Heart left ventricle (tissue), 13 donors: ENCODE measurements around the gene CCM2.

Experiments
- POLR2A ChIP-seq, 2 donors: fragments of 450-650 bp; IDR thresholded peaks; one replicate each; pipeline ENCODE4 v1.6.1; 2017; ENCODE audit warnings: antibody characterized with exemption in 2 of 2, mild to moderate bottlenecking in 2 of 2, moderate library complexity in 2 of 2
- TF ChIP-seq, protein P1 (sequence below), 12 donors: fragments of 200-600 bp; sonication (generic) in 4 of 12; IDR thresholded peaks; one replicate each; pipeline versions ENCODE4 v1.5.0 to v1.8.0; 2018 to 2022; ENCODE audit warnings: antibody characterized with exemption in 12 of 12, mild to moderate bottlenecking in 5 of 12
- donor health status: ischemic (EF 13 %, LVEDD 7.1; RV severe dilation, severe dysfunction).
- donor health status: DM: no; HTN: yes; CAD: no.
- donor health status: DM: no; HTN: no; CAD: no.
- donor health status: ischemic (EF 25% LVEDD 6.9; RV normal size, moderate dysfunction).
- donor health status: ischemic (EF 25% LVEDD 5.7; RV mildly dilated, moderate dysfunction).
- donor health status: ischemic (EF 35%, LVEDD 5.7; RV mildly dilated, moderate dysfunction).
- donor health status: nonischemic (EF 11% LVEDD 7.7; RV severe dilation, severe dysfunction).
- donor health status: DM: yes; HTN: yes; CAD: no.
- donor health status: PGD.
- donor health status: ischemic (EF 29% LVEDD 5.4; RV normal size, mild dysfunction).
- donor health status: nonischemic (EF 23%, LVEDD 6.1; RV moderate dilation, normal function).

- TF ChIP-seq, protein P1, sequence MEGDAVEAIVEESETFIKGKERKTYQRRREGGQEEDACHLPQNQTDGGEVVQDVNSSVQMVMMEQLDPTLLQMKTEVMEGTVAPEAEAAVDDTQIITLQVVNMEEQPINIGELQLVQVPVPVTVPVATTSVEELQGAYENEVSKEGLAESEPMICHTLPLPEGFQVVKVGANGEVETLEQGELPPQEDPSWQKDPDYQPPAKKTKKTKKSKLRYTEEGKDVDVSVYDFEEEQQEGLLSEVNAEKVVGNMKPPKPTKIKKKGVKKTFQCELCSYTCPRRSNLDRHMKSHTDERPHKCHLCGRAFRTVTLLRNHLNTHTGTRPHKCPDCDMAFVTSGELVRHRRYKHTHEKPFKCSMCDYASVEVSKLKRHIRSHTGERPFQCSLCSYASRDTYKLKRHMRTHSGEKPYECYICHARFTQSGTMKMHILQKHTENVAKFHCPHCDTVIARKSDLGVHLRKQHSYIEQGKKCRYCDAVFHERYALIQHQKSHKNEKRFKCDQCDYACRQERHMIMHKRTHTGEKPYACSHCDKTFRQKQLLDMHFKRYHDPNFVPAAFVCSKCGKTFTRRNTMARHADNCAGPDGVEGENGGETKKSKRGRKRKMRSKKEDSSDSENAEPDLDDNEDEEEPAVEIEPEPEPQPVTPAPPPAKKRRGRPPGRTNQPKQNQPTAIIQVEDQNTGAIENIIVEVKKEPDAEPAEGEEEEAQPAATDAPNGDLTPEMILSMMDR (IDR thresholded peaks at IDR 0.05): no peak
- TF ChIP-seq POLR2A (IDR thresholded peaks at IDR 0.05): no peak
Observed at GRCh38 chr7:45054442-45054841, 54.4 kb downstream of the CCM2 start.
